Measurements from ENCODE around the gene EPB41L1. TPM values are rescaled to one million over a fixed set of nuclear protein-coding genes. Genes with fewer than 3 reads are reported as not detected.

Gene EPB41L1
- total RNA-seq, 1 experiment from 2014 or later = 42.1 TPM

- Histone ChIP-seq H3K79me2 (ENCODE audit: insufficient read depth, low read length) (no peaks in the 10 kb centered on the region), H3K27me3 (ENCODE audit: insufficient read depth, low read length) (no peaks in the 10 kb centered on the region), H3K9me3 (ENCODE audit: control insufficient read depth in 1 of 2, insufficient read depth in 1 of 2, low read depth in 1 of 2, low read length in 2 of 2) (no peaks in the 10 kb centered on the region), H2AFZ (ENCODE audit: low read depth, low read length, poor library complexity, severe bottlenecking) (no peak overlapping the region), H3K9ac (ENCODE audit: low read length) (no peak overlapping the region), H4K20me1 (ENCODE audit: insufficient read depth) (no peaks in the 10 kb centered on the region), H3K9me2 (ENCODE audit: insufficient read depth) (no peaks in the 10 kb centered on the region), H3K4me3 (replicated peaks in 1 of 2; ENCODE audit: low read depth in 1 of 2, low read length in 2 of 2) (no peak overlapping the region), H3K27ac (ENCODE audit: low read depth, low read length) (no peak overlapping the region), H3K4me2 (ENCODE audit: low read length) (no peak overlapping the region), H3K36me3 (ENCODE audit: control insufficient read depth in 1 of 2, insufficient read depth in 2 of 2, low read length in 2 of 2) (no peaks in the 10 kb centered on the region), H3K4me1 (ENCODE audit: control insufficient read depth in 1 of 2, insufficient read depth in 2 of 2, low read length in 2 of 2) (no peaks in the 10 kb centered on the region)
- intact Hi-C loops (cut with micrococcal nuclease) = no loop called here
- CTCF ChIA-PET = interaction anchor here (2.0 kb wide), 1 partner anchor 124 kb away, joined by 5 read pairs; no protein-coding TSS in a partner anchor
- BruUV-seq (replicated peaks) = no TSS peak
- no peak for DNase-seq (ENCODE audit: low read depth, low spot score)
- no peak for ATAC-seq
- peak in 1 of 3 experiments; percentile 18; a peak in 1 of 6 replicates for TF ChIP-seq CTCF (IDR thresholded peaks at IDR 0.05 in 2 of 3, conservative IDR thresholded peaks at IDR 0.05 in 1 of 3; ENCODE audit: borderline replicate concordance in 1 of 3, insufficient read depth in 1 of 3, low read depth in 2 of 3, low read length in 2 of 3)
- TF ChIP-seq RAD21 (IDR thresholded peaks at IDR 0.05; ENCODE audit: low read depth) = no peak
- TF ChIP-seq FOSL1 (IDR thresholded peaks at IDR 0.05; ENCODE audit: low read depth) = no peak
- TF ChIP-seq CBX3 (IDR thresholded peaks at IDR 0.05; ENCODE audit: low read depth) = no peak
- POLR2A ChIA-PET = no interaction called here
- RAD21 ChIA-PET (ENCODE audit: low non-redundant PET in 1 of 2, low total read pairs in 2 of 2, uncharacterized antibody in 2 of 2, unreplicated experiment in 2 of 2) = no interaction called here
These were observed 121.1 kb downstream of the EPB41L1 start for GRCh38 chr20:36275441-36276189.

- CTCF ChIA-PET = no interaction called here
- no peak overlapping the region for H2AFZ ChIP-seq (ENCODE audit: low read depth, low read length, poor library complexity, severe bottlenecking)
- no peak overlapping the region for H3K9ac ChIP-seq (ENCODE audit: low read length)
- no TSS peak for BruUV-seq (replicated peaks)
- DNase-seq (ENCODE audit: low read depth, low spot score) = no peak
- no peaks in the 10 kb centered on the region for H3K36me3 ChIP-seq (ENCODE audit: control insufficient read depth in 1 of 2, insufficient read depth in 2 of 2, low read length in 2 of 2)
- RAD21 ChIA-PET (ENCODE audit: low non-redundant PET in 1 of 2, low total read pairs in 2 of 2, uncharacterized antibody in 2 of 2, unreplicated experiment in 2 of 2) = no interaction called here
- POLR2A ChIA-PET = no interaction called here
- H3K79me2 ChIP-seq (ENCODE audit: insufficient read depth, low read length) = no peaks in the 10 kb centered on the region
- TF ChIP-seq ZFX (IDR thresholded peaks at IDR 0.05) = no peak
- TF ChIP-seq EZH2 (IDR thresholded peaks at IDR 0.05) = no peak
- no peak for TF ChIP-seq CTCF (IDR thresholded peaks at IDR 0.05 in 2 of 3, conservative IDR thresholded peaks at IDR 0.05 in 1 of 3; ENCODE audit: borderline replicate concordance in 1 of 3, insufficient read depth in 1 of 3, low read depth in 2 of 3, low read length in 2 of 3)
- TF ChIP-seq CEBPB (IDR thresholded peaks at IDR 0.05; ENCODE audit: low read depth) = no peak
- no peak for TF ChIP-seq ZBTB33 (IDR thresholded peaks at IDR 0.05; ENCODE audit: extremely low read depth, insufficient replicate concordance, low read length)
- TF ChIP-seq TCF7L2 (IDR thresholded peaks at IDR 0.05; ENCODE audit: borderline replicate concordance, extremely low read depth, insufficient read depth, insufficient read length) = no peak
- TF ChIP-seq SRF (IDR thresholded peaks at IDR 0.05; ENCODE audit: low read depth) = no peak
- no peak for TF ChIP-seq RAD21 (IDR thresholded peaks at IDR 0.05; ENCODE audit: low read depth)
- no peak for TF ChIP-seq POLR2AphosphoS5 (IDR thresholded peaks at IDR 0.05; ENCODE audit: low read depth, low read length)
- H3K4me2 ChIP-seq (ENCODE audit: low read length) = no peak overlapping the region
- no peaks in the 10 kb centered on the region for H3K9me2 ChIP-seq (ENCODE audit: insufficient read depth)
- H3K4me3 ChIP-seq (replicated peaks in 1 of 2; ENCODE audit: low read depth in 1 of 2, low read length in 2 of 2) = no peak overlapping the region
- no peak overlapping the region for H3K27ac ChIP-seq (ENCODE audit: low read depth, low read length)
- no peaks in the 10 kb centered on the region for H3K27me3 ChIP-seq (ENCODE audit: insufficient read depth, low read length)
- intact Hi-C loops (cut with micrococcal nuclease) = no loop called here
- no peaks in the 10 kb centered on the region for H3K4me1 ChIP-seq (ENCODE audit: control insufficient read depth in 1 of 2, insufficient read depth in 2 of 2, low read length in 2 of 2)
- no peak for ATAC-seq
- no peaks in the 10 kb centered on the region for H4K20me1 ChIP-seq (ENCODE audit: insufficient read depth)
- H3K9me3 ChIP-seq (ENCODE audit: control insufficient read depth in 1 of 2, insufficient read depth in 1 of 2, low read depth in 1 of 2, low read length in 2 of 2) = no peaks in the 10 kb centered on the region
These were observed 123.0 kb downstream of the EPB41L1 start for GRCh38 chr20:36277546-36277945.
